ENCODE results near the gene KASH5. TPM values are rescaled to one million over a fixed set of nuclear protein-coding genes. Genes with fewer than 3 reads are reported as not detected.
"Not testable (repeated sequence)": the region's sequence is repeated elsewhere in the genome, so short reads cannot be mapped to it uniquely, and the experiment has no call there.

Gene KASH5
- total and polyA plus RNA-seq, 4 donors, result 0.21 to 1.3 (median 0.35) TPM

DNA sequence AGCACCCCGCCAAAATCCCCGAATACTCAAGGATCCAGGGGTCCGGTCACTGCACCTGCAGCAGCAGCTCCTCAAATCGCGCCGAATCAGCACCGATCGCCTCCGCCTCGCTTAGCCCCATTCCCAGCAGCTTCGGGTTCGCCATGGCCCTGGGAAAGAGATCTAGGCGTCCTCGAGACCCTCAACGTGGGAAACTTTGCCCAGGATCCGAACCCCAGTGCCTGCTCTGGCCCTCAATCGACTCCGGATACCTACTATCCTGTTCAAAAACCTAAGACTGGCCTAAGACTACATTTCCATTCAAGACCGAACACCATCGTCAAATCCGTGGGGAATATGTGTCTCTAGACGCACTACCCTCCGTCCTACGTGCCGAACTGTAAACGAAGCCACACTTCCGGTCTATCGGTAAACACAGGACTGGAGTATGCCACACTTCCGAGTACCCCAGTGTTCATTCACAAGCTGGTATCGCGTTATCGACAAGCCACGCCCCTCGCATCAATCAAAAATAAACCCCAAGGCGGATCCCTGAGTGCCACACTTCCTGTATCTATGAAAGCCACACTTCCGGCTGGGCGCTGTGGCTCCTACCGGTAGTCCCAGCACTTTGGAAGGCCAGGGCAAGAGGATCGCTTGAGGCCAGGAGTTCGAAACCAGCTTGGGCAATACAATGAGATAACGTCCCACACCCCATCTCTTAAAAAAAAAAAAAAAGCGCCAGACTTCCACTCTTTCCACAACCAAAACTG, 63.6 kb downstream of the KASH5 start, which contains the start of gene PIH1D1:
PIH1D1 (minus strand) TSS at position 385 of the 752 bp plus-strand sequence; CDS start at position 145, 240 bp downstream.
- H3K36me3 ChIP-seq (ENCODE audit: control insufficient read depth, insufficient read depth, low read length), result peaks cover 33% of the 10 kb centered on the region
- DNase-seq (ENCODE audit: low read depth in 4 of 6, low spot score in 6 of 6), result peak; percentile 92 to 100 (median 98)
- peaks cover 36% of the 10 kb centered on the region for H3K4me1 ChIP-seq (ENCODE audit: control insufficient read depth, insufficient read depth, low read length)
- H3K27me3 ChIP-seq (ENCODE audit: control insufficient read depth, insufficient read depth, low read length), result no peaks in the 10 kb centered on the region
- peak within 1 kb of the TSS; percentile 89 for H3K4me3 ChIP-seq (ENCODE audit: low read depth, low read length)
- H3K9me3 ChIP-seq (ENCODE audit: control insufficient read depth, insufficient read depth, low read length), result no peaks in the 10 kb centered on the region
- H3K27ac ChIP-seq (ENCODE audit: low read depth, low read length), result peak within 1 kb of the TSS; percentile 100
- WGBS (ENCODE audit: insufficient coverage), result under 1% methylated on average over 42 of the region's 42 CpGs

DNA sequence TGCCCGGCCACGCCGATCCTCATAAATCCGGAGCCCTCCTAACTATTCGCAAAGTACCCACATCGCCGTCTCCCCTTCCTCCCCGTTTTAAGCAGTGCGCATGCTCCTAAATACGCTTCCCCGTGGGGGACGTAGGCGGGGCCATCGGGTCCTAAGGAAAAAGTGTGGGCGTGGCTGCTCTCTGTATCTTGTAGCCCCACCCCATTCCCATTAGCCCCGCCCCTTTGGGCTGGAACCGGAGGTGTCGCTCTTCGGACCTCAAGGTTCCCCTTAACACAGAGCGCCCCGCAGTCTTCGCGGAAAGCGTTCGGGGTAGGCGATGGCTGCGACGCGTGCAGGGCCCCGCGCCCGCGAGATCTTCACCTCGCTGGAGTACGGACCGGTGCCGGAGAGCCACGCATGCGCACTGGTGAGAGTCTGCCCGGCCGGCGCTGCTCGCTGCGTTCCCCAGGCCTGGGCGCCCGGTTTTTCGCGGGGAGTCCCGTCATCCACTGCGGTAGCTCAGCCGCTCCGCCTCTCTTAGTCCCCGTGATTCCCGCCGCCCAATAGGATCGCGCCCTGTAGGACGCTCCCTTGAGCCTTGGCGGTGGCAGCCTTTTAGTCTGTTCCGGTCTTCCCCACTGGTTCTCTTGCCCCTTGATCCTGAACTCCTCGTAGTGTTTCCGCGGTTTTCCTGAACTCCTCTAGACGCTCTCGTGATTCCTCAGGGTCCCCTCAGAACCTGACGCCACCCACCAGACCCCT, 65.1 kb downstream of the KASH5 start, which contains the start of gene ALDH16A1:
ALDH16A1 (plus strand) TSS at position 213 of the 744 bp plus-strand sequence; CDS start at position 320, 107 bp downstream.
- no peaks in the 10 kb centered on the region for H3K9me3 ChIP-seq (ENCODE audit: control insufficient read depth, insufficient read depth, low read length)
- H3K4me3 ChIP-seq (ENCODE audit: low read depth, low read length), result peak within 1 kb of the TSS; percentile 89
- WGBS (ENCODE audit: insufficient coverage), result 0% methylated on average over 66 of the region's 66 CpGs
- peak; percentile 93 to 99 (median 97) for DNase-seq (ENCODE audit: low read depth in 4 of 6, low spot score in 6 of 6)
- peak within 1 kb of the TSS; percentile 100 for H3K27ac ChIP-seq (ENCODE audit: low read depth, low read length)
- H3K36me3 ChIP-seq (ENCODE audit: control insufficient read depth, insufficient read depth, low read length), result peaks cover 18% of the 10 kb centered on the region
- H3K4me1 ChIP-seq (ENCODE audit: control insufficient read depth, insufficient read depth, low read length), result peaks cover 36% of the 10 kb centered on the region
- H3K27me3 ChIP-seq (ENCODE audit: control insufficient read depth, insufficient read depth, low read length), result no peaks in the 10 kb centered on the region

DNA sequence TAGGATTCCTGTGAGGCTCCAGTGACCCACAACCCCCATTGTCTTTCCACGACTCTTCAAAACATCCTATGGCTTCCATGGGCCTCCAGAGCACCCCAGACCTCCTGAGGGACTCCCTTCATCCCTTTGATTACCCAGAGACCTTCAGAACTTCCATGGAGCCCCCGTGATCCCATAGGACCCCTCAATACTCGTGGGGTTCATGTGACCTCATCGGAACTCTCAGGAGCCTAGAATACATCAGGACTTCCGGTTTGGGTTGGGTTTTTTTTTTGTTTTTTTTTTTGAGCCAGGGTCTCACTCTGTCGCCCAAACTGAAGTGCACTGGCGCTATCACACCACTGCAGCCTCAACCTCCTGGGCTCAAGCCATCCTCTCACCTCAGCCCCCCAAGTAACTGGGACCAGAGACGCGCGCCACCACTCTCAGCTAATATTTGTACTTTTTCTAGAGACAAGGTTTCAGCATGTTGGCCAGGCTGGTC, 65.8 kb downstream of the KASH5 start:
- no peaks in the 10 kb centered on the region for H3K27me3 ChIP-seq (ENCODE audit: control insufficient read depth, insufficient read depth, low read length)
- H3K4me1 ChIP-seq (ENCODE audit: control insufficient read depth, insufficient read depth, low read length), result peaks cover 36% of the 10 kb centered on the region

DNA sequence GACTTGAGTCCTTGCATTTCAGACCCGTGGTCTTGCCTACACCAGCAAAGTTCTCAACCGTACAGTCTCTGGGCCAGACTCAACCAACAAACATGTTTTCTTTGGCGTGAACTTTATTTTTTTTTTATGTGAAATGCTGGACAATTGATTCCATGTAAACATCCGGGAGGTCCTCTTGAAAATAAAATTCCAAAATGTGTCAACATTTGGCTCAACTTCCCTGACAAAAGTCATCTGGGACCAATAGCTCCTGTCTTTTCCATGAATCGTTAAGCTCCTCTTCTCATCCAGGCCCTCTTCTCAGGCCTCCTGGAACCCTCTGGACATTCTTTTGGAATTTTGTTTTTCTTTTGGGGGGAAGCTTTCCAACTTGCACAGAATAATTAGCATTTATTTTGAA, 67.7 kb downstream of the KASH5 start:
- Histone ChIP-seq H3K9me3 (ENCODE audit: control insufficient read depth, insufficient read depth, low read length) (no peaks in the 10 kb centered on the region), H3K27me3 (ENCODE audit: control insufficient read depth, insufficient read depth, low read length) (no peaks in the 10 kb centered on the region), H3K4me1 (ENCODE audit: control insufficient read depth, insufficient read depth, low read length) (peaks cover 26% of the 10 kb centered on the region), H3K27ac (ENCODE audit: low read depth, low read length) (no peak overlapping the region), H3K4me3 (ENCODE audit: low read depth, low read length) (no peak overlapping the region), H3K36me3 (ENCODE audit: control insufficient read depth, insufficient read depth, low read length) (peaks cover 18% of the 10 kb centered on the region)
- no peak for DNase-seq (ENCODE audit: low read depth in 4 of 6, low spot score in 6 of 6)
- whole genome bisulfite sequencing (ENCODE audit: insufficient coverage), result 71% methylated on average over 1 of the region's 5 CpGs

More for the DNA sequence above, 65.8 kb downstream of the KASH5 start:
- H3K4me3 ChIP-seq (ENCODE audit: low read depth, low read length), result peak overlapping the region; percentile 89
- H3K9me3 ChIP-seq (ENCODE audit: control insufficient read depth, insufficient read depth, low read length), result no peaks in the 10 kb centered on the region
- 57% methylated on average over 5 of the region's 10 CpGs for WGBS (ENCODE audit: insufficient coverage)
- DNase-seq (ENCODE audit: low read depth in 4 of 6, low spot score in 6 of 6), result no peak
- H3K27ac ChIP-seq (ENCODE audit: low read depth, low read length), result peak overlapping the region; percentile 100
- H3K36me3 ChIP-seq (ENCODE audit: control insufficient read depth, insufficient read depth, low read length), result peaks cover 16% of the 10 kb centered on the region

DNA sequence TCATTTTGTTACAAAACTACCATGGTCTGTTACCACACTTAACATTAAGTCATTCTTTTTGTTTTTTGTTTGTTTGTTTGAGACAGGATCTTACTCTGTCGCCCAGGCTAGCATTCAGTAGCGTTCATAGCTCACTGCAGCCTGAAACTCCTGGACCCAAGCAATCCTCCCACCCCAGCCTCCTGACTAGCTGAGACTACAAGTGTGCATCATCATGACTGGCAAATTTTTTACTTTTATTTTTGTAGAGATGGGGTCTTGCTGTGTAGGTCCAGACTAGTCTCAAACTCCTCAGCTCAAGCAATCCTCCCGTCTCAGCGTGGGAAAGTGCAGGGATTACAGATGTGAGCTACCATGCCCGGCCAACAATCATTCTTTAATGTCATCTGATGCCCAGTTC, 68.3 kb downstream of the KASH5 start:
- no peak for DNase-seq (ENCODE audit: low read depth in 4 of 6, low spot score in 6 of 6)

DNA sequence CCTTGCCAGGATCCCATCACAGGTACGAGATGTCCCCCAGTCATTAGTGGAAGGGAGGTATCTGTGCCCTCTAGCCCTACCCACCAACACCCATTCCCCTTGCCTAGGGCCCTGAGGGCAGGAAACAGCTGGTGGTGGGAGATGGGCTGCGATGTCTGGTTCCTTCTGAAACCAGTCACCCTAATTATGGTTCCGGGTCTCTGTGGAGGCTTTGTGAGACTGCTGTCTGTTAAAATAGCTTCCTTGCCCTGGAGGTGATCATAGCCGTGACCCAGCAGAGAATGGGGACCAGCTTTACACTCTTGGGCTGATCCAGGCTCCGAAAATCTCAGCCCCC, 70.5 kb downstream of the KASH5 start:
- WGBS (ENCODE audit: insufficient coverage), result 100% methylated on average over 1 of the region's 5 CpGs
- no peak overlapping the region for H3K4me3 ChIP-seq (ENCODE audit: low read depth, low read length)
- no peak for DNase-seq (ENCODE audit: low read depth in 4 of 6, low spot score in 6 of 6)
- H3K27ac ChIP-seq (ENCODE audit: low read depth, low read length), result no peak overlapping the region
- no peaks in the 10 kb centered on the region for H3K27me3 ChIP-seq (ENCODE audit: control insufficient read depth, insufficient read depth, low read length)
- H3K9me3 ChIP-seq (ENCODE audit: control insufficient read depth, insufficient read depth, low read length), result no peaks in the 10 kb centered on the region
- peaks cover 35% of the 10 kb centered on the region for H3K36me3 ChIP-seq (ENCODE audit: control insufficient read depth, insufficient read depth, low read length)
- H3K4me1 ChIP-seq (ENCODE audit: control insufficient read depth, insufficient read depth, low read length), result peaks cover 10% of the 10 kb centered on the region

More for the DNA sequence above, 68.3 kb downstream of the KASH5 start:
- Histone ChIP-seq H3K27ac (ENCODE audit: low read depth, low read length) (no peak overlapping the region), H3K36me3 (ENCODE audit: control insufficient read depth, insufficient read depth, low read length) (peaks cover 20% of the 10 kb centered on the region), H3K4me1 (ENCODE audit: control insufficient read depth, insufficient read depth, low read length) (peaks cover 22% of the 10 kb centered on the region), H3K9me3 (ENCODE audit: control insufficient read depth, insufficient read depth, low read length) (no peaks in the 10 kb centered on the region), H3K4me3 (ENCODE audit: low read depth, low read length) (no peak overlapping the region), H3K27me3 (ENCODE audit: control insufficient read depth, insufficient read depth, low read length) (no peaks in the 10 kb centered on the region)
- whole genome bisulfite sequencing (ENCODE audit: insufficient coverage), result 83% methylated on average over 3 of the region's 5 CpGs

DNA sequence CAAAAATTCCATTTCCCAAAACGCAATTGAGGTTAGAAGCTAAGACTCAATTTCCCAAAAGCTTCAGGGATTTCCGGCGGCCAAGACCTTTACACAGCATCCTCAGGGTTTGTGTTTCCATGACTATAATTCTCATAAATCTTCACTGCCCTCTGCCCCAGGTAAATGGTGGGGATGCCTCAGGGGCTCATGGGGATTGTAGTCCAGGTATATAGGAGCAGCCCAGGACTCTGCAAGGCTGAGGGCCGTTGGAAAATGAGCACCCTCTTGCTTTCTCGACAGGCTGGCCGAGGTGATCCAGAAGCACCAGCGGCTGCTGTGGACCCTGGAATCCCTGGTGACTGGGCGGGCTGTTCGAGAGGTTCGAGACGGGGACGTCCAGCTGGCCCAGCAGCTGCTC, 71.3 kb downstream of the KASH5 start:
- Histone ChIP-seq H3K9me3 (ENCODE audit: control insufficient read depth, insufficient read depth, low read length) (no peaks in the 10 kb centered on the region), H3K4me1 (ENCODE audit: control insufficient read depth, insufficient read depth, low read length) (peaks cover 2% of the 10 kb centered on the region), H3K27ac (ENCODE audit: low read depth, low read length) (no peak overlapping the region), H3K27me3 (ENCODE audit: control insufficient read depth, insufficient read depth, low read length) (no peaks in the 10 kb centered on the region), H3K36me3 (ENCODE audit: control insufficient read depth, insufficient read depth, low read length) (peaks cover 43% of the 10 kb centered on the region), H3K4me3 (ENCODE audit: low read depth, low read length) (no peak overlapping the region)
- 96% methylated on average over 10 of the region's 12 CpGs for WGBS (ENCODE audit: insufficient coverage)
- DNase-seq (ENCODE audit: low read depth in 4 of 6, low spot score in 6 of 6), result no peak

DNA sequence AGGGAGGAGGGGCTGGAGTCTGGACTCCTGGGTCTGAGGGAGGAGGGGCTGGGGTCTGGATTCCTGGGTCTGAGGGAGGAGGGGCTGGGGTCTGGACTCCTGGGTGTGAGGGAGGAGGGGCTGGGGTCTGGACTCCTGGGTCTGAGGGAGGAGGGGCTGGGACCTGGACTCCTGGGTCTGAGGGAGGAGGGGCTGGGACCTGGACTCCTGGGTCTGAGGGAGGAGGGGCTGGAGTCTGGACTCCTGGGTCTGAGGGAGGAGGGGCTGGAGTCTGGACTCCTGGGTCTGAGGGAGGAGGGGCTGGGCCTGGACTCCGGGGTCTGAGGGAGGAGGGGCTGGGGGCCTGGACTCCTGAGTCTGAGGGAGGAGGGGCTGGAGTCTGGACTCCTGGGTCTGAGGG, 73.1 kb downstream of the KASH5 start:
- WGBS (ENCODE audit: insufficient coverage), result no CpG with 5 or more reads among the region's 1 CpG
- DNase-seq (ENCODE audit: low read depth in 4 of 6, low spot score in 6 of 6); H3K27ac ChIP-seq (ENCODE audit: low read depth, low read length); H3K9me3 ChIP-seq (ENCODE audit: control insufficient read depth, insufficient read depth, low read length); H3K4me1 ChIP-seq (ENCODE audit: control insufficient read depth, insufficient read depth, low read length); H3K4me3 ChIP-seq (ENCODE audit: low read depth, low read length); H3K27me3 ChIP-seq (ENCODE audit: control insufficient read depth, insufficient read depth, low read length): not testable (repeated sequence)
- H3K36me3 ChIP-seq (ENCODE audit: control insufficient read depth, insufficient read depth, low read length), result peaks cover 60% of the 10 kb centered on the region

DNA sequence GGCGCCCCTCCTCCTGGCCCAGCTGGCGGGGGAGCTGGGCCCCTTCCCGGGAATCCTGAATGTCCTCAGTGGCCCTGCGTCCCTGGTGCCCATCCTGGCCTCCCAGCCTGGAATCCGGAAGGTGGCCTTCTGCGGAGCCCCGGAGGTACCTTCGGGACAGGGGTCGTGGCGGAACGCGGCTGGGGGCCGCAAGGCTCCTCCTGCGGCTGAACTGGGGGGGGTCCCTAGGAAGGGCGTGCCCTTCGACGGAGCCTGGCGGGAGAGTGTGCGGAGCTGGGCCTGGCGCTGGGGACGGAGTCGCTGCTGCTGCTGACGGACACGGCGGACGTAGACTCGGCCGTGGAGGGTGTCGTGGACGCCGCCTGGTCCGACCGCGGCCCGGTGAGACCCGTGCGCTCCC, 73.6 kb downstream of the KASH5 start:
- Histone ChIP-seq H3K9me3 (ENCODE audit: control insufficient read depth, insufficient read depth, low read length) (no peaks in the 10 kb centered on the region), H3K27ac (ENCODE audit: low read depth, low read length) (no peak overlapping the region), H3K36me3 (ENCODE audit: control insufficient read depth, insufficient read depth, low read length) (peaks cover 65% of the 10 kb centered on the region), H3K27me3 (ENCODE audit: control insufficient read depth, insufficient read depth, low read length) (no peaks in the 10 kb centered on the region), H3K4me1 (ENCODE audit: control insufficient read depth, insufficient read depth, low read length) (no peaks in the 10 kb centered on the region), H3K4me3 (ENCODE audit: low read depth, low read length) (no peak overlapping the region)
- DNase-seq (ENCODE audit: low read depth in 4 of 6, low spot score in 6 of 6), result no peak
- 98% methylated on average over 29 of the region's 37 CpGs for WGBS (ENCODE audit: insufficient coverage)
